ENCODE data around the gene ARMH3.

The ARMH3 gene

DNA sequence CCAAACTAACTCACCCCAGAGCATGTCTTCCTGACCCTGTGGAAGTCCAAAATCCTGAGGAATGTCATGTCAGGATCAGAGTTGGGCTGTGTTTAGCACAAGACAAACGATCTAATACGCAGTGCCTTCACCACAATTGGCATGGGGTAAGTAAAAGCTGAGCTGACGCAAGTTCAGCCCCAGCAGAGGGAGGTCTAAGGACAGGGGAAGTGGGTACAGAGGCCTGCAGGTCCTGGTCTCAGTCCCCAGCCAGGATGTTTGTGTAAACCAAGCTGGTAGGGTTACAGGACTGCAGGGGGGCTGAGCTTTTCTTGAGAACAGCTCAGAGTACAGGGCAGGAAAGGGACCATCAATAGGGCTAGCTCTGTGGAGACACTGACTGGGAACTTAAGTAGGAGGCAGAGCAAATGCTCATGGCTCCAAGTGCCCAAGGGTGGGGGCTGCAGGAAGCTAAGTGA is 207.1 kb downstream of the ARMH3 start:
- DNase-seq = peak; percentile 64

DNA sequence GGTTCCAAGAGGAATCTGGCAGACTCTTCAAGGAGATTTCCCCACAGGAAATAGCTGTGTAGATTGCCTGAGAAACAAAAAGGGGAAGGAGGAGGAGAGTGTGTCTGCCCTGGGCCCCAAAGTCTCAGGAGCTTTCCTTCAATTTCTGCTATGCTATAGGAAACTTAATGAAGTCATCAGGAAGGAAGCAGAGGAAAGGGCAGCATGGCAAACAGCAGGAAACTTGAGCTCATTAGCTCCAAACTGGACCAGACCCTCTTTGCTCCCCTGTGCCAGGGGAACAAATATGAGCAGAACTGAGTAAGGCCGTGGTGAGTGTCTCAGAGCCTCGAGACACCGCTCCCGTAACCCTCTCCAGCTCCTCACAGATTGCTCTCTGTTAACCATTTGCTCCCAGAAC is 207.6 kb downstream of the ARMH3 start:
- peak; percentile 61 for DNase-seq

DNA sequence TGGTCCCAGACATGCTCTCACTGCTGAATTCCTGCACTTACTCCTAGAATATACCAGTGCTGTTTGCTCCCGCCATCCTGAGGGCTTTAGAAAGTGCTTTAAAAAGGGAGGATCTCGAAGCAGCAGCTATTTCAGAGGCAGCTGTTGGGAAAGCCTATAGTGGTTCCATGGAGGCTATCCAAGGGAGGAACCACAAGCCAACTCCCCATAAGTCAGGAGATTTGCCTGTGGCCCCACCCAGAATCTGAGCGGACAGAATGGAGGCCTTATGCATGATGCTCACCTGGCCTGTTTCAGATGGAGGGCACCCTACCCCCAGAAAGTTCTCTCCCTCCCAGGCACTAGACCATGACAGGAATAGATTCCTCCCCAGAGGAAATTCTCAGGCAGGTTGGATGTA is 210.1 kb downstream of the ARMH3 start:
- no peak for DNase-seq

DNA sequence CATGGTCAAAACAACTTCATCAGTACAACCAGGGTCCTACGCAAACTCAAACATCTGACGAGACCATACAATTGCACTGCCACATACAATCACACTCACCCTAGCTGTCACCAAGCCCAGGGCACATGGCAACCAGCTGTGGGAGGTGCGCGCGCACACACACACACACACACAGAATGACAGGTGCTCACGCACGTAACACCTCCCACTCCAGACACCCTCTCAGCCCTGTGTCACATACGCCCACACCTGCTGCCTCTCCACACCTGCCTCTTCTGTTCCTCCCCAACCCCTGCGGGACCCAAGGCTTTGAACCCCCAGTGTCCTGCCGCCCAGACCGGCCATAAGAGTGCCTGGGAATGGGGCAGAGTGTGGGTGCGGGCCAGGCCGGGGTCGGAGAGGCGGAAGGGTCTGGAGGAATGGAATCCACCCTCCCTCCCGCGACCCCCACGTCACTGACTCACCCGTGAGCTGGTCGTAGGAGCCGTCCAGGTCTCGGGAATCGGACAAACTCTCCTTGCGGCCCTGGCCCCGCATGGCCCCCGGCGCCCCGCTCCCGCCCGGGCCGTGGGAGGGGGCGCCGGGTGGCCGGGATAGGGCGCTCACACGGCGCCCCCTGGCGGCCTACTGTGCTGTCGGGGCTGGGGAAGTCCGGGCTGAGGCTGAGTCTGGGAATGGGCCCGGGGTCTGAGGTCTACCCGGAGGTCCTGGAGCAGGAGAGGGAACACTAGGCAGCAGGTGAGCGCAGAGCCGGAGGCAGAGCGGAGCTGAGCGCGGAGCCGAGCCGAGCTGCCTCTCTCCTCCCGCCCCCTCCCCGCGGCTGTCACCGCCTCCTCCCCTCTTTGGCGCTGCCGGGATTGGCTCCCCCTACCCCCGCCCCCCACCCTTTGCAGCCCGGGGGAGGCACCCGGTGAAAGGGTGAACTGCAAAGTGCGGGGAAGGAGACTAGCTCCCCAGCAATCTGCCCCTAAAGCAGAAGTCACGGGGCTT is 212.6 kb downstream of the ARMH3 start, which contains the start of gene KCNIP2:
Gene KCNIP2 (minus strand): TSS at position 769 of the 990 bp plus-strand sequence. CDS start 232 bp downstream, at position 537.
- peak; percentile 22 for DNase-seq

DNA sequence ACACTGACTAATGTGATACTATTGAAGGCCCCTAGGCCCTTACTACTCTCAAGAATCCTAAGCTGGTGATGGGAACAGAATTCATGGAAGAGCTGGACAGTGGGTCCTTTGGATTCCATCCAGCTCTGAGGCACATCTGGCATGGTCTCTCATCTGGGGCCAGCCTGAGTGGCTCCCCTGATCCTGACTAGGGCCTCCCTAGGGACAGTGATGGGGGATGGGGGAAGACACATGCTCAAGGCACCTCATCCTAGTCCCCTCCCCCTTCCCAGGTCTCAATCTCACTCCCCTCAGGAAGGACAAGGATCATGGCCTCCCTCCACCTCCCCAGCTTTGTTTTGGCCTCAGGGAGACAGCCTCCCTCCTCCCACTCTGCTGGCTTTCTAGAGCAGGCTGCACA is 214.1 kb downstream of the ARMH3 start:
- DNase-seq = no peak

DNA sequence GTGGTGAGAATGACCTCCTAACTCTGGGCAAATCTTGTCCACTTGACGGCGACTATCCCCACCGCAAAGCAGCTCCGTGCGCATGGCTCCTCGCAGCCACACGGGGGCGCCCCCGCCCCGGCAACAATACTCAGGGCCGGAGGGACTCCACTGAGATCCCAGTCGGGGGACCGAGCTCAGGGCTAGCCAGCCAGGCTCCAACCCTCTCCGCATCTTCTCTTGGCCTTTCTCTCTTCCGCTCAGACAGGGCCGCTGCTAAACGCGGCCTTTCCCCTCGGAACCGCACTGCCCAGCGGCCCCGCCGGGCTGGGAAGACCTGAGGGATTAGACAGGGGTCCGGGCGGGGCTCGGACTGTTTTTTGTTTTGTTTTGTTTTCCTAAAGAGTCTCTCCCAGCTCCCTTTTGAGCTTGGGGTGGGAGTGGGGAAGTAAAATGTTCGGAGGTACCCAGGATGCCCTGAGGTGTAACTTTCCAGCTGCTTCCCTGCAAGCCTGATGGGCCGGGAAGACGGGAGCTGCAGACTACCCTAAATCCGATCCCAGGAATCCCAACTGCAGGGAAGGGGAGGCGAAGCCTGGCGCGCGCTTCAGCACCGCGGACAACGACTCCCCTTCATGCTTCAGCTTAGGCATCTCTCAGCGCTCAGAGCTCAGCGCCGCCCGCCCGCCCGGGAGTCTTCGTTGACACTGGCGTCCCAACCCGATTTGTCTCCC is 215.1 kb downstream of the ARMH3 start:
- peak; percentile 67 for DNase-seq

DNA sequence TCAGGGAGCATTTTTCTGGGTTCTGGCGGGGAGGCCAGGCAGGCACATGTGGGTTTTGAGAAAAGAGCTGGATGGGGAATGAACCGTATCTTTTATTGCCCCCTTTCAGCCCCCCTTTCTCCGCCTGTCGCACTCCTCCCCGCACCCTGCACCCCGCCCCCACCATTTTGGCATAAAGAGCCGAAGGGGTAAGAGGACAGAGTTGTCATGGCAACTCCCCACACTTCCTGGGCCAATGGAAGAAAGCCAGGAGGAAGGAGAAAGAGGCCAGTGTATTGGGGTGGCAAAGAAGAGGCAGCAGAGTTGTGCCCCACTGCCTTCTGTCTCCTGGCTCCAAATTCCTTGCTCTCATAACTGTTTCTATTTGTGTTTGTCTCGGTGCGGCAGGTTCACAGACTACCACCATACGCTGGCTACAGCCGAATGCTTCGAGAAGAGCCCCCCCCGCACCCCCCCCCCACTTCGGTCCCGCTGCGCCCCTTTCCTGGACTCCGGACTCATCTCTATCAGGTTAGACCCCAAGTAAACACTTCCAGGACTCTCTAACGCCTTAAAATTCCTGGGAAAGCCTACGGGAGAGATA is 215.8 kb downstream of the ARMH3 start:
- DNase-seq = no peak

DNA sequence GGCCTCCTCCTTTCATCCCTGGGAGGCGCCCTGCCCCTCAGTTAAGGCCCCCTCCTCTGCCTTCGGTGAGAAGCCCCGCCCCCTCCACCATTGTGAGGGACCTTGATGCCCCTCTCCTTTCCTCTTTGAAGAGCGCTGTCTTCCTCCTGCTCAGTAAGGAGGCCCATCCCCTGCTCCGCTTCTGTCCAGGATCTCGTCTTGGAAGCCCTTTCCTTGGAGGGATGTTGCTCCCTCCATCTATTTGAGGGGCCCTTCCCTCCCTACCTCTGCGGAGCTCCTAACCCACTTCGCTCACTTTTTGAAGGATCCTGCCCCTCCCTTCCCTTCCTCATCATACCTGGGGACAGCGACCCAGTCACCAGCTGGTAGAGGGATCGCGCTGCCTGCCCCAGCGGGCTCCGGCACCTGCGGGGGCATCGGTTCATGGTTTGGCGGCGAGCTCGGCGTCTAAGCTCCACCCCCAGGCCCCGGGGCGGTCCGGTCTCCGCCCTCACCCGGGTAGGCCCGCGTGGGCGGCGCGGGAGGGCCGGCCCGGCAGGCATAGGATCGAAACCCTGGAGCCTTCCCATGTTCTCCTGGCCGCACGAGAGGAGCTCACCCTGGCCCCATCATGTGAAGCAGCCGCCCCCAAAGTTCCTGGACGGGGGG is 216.4 kb downstream of the ARMH3 start:
- DNase-seq = peak; percentile 60

DNA sequence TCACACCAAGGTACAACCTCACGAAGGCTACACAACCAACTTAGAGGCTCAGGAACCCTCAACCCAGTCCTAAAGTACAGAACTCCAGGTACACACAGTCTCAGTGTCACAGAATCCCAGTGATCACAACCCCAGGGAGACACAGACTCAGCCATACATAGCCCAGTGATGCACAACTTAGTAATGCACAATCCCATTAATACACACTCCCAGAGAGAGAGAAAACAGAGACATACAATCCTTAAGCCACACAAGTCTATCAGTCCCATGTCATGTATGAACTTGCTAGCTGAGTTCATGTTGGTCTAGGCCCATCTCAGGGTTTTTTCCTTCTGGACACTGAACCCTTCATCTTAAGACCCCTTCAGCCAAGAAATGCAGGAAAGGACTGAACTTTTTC is 217.0 kb downstream of the ARMH3 start:
- DNase-seq = no peak

DNA sequence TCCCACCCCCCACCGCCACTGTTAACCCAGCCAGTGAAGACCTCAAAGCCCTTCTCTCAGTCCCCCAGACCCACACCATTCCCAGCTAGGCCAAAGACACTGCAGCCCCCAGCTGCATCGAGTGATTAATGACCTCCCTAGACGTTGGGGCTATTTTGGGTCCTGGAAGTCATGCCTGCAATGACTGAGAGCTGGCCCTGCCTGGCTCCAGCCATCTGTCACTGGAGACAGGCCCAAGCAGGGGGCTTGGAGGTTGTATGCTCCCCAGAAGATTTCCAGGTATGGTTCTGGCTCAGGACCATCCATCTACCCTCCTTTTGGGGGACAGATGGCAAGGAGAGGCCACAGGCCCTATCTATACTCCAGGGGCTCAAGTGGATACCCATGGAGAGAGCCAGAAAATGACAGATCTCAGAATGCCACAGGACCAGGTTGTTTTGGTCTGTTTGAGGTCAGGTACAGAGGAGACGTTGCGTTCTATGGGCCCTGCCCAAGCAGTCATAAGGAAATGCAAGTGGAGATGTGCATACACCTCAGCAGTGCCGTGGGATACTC is 217.5 kb downstream of the ARMH3 start:
- no peak for DNase-seq

DNA sequence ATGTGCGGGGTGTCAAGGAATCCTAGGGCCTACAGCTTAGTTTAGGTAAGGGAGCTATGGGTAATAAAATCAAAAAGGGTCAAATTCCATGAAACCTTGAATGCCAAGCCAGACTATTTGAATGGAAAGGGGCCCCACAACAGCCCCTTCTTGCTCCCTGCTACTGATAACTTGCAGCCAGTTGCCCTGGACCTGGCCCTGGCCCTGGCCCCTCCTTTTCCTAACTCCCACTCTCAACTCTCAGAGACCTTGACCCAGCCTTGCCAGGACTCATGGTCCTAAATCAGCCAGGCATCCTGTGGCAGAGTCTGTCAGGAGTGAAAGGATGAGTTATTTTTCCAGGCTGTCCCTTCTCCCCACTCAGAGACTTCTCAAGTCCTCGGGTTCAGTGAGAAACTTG is 218.2 kb downstream of the ARMH3 start:
- no peak for DNase-seq

DNA sequence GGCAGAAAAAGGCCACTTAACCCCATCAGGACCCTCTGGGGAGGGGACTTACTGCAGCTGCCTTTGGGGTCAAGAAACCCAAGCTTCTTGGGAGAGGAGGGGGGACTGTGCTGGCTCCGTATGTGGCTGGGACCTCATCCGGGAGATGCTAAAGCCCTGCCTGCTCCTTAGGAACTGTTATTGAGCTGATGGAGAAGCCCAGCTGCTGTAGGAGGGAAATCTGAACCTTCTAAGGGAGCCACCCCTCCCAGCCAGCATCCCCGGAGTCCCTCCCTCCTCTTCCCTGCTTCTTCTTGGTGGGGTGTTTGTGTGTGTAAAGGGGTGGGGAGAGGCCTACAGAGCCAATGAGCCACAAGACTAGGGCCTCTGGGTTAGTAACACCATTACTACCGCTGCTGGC is 220.6 kb downstream of the ARMH3 start:
- DNase-seq = no peak

DNA sequence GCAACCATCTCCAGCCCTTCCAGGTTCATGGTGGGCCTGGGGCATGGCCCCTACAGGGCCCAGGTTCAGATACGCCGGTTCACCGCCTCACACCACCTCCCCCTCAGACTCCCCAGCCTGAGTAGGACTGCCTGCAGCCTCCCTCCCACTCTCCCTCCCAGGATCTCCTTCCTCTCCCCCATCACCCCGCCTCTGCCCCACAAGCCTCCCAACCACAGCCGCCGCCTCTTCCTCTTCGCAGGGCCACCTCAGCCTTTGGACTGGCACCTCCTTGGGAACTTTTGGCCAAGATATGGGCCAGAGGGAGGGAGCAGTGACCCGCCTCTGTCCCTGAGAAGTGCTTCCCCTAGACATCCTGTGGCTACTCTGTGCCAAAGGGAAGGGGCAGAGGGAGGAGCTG is 221.6 kb downstream of the ARMH3 start:
- DNase-seq = peak; percentile 61

DNA sequence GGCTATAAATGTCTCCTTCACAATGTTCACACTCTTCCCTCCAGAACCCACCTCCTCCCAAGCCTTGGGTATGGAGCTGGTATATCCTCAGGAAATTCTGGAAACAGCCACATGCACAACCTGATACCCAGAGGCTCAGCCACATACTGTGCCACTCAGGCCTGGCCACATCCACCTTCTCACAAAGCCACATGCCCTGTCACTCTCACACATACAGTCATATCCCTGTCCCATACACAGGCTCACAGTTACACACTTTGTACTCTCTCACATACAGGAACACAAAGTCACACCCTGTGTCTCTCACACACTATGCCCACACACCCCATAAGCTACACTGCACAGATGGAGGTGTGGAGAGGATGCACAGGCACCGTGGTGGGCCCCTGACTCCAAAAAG is 222.5 kb downstream of the ARMH3 start:
- no peak for DNase-seq

DNA sequence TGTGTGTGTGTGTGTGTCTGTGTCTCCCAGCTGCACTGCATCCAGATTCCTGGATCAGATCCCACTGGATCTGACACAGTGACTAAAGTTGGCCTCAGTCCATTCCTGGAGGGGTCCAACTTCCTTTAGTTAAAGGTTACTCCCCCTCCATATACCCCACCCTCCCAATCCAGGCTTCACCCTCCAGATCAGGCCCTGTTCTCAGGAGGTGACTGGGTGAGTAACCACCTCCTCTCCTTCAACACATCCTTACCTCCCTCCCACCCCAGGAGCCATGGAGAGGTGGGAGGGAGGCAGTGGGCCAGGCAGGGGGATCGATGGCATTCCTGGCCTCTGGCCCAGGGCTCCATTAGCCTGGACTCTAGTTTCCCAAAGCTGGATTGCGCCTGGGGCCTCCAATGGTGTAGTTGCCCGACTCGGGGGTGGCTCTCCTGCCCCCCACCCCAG is 223.6 kb downstream of the ARMH3 start:
- no peak for DNase-seq

DNA sequence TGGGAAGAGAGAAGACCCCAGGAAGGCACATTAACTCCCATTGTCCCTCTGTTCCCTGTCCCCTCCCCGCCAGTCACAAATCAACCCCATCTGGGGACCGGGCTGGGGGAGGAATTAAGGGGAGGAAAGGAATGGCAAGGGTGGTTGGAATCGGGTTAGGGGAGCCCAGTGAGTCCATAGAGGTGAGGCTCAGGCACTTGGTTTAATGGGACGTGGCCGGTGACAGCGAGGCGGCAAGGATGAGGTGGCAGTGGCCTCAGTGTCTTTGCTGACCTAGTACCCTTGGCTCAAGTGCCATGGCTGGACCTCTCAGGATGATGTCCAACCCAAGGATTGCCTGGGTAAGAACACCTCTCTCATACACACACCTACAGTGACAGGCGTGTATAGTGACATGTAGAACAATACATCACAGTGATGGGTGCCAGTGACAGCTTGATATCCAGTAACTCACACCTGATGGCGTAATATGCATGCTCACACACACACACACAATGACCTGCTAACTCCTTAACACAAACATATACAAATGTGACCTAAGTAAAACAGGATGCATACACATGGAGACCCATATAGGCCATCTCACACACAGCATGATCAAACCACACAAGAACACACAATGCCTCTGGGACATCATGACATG is 224.7 kb downstream of the ARMH3 start:
- no peak for DNase-seq

DNA sequence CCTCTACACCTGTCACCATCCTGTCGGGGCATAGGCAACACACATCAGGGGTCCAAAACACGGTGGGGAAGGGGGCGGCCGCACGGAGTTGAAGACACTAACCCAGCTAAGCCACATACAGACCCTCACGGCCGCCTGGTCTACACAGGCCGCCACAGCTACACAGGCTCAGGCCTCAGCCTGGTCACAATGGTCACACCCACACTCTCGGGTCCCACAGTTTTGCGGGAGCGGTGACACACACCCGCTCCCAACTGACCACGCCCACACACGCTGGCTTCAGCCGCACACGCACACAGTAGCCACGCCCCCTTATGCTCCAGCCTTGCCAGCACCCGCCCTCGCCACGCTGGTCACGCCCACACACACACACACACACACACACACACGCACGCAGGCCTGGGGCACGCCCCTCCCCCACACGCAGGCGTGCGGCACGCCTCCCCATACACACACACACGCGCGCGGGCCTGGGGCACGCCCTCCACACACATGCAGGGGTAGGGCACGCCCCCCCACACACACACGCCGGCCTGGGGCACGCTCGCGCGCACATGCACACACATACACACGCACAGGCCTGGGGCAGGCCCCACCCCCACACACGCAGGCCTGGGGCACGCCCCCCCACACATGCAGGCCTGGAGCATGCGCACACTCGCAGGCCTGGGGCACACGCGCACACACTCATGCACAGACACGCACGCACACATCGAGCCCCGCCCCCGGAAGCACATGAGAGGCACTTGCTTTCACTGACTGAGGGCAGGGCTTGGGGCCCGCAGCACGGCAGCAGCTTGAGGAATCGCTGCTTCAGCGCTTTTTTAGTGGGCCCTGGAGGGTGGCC is 225.4 kb downstream of the ARMH3 start:
- DNase-seq = peak; percentile 80

DNA sequence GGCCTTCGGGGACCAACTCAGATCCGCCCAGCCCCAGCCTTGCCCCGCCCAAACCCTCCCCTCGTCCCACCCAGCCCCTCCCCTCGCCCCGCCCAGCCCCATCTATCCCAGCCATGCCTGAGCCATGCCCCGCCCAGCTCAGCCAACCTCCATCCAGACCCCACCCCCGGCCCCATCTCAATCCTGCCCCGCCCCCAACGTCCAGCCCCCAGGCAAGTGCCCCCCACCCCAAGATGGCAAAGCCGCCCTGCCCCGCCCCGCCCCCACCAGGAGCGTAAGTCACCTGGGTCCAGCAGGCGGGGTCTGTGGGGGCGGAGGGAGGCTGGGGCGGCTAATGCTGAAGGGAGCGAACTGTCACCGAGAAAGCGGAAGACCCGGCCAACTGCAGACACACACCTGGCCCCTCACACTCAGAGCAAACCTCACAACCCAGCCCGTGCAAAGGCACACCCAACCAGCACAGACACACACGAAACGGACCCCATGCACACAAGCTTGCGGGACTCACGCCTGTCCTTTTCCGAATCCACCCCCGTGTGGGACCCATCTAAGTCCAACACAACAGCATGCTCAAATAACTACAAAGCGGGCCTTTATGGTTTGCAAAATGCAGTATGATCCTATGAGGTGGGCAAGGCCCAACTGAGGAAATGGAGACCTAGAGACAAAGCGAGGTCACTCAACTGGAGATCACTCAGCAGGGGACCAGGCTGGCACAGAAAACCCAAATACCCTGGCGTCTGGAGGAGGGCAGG is 226.2 kb downstream of the ARMH3 start:
- DNase-seq = no peak

DNA sequence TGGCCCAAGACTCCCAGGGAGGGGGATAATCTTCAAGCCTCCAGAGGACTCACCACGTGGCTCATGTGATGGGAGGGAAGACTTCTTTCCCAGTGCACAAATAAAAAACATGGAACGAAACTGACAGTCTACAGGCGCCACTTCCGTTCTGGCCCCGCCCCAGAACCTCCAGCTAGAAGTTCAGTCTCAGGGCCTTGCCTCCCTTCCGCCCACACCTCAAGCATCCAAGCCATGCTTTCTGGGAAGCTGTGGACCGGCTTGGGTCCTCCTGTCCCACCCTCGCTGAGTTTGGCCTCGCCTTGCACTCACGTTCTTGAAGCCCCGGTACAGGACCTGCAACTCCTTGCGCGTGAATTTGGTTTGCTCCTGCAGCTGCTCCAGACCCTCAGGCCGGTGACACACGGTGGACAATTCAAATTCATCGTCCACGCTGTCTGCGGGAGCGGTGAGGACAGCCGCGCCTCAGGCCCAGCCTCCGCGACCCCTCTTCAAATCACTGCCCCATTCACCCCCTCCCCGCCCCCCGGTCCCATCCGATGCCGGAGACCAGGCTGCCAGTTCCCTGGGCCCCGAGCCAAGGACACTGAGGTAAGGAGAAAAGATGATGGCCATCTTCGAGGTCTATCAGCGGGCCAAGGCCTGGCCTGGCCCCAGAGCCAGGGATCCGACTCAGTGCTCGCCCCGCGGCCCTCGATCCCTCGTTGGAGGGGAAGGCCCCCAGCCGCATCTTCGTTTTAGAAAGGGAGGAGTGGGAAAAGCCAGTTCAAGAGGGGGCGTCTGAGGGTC is 227.0 kb downstream of the ARMH3 start:
- peak; percentile 17 for DNase-seq
